ENCODE measurements around the gene TLX1.

TLX1 gene

DNA sequence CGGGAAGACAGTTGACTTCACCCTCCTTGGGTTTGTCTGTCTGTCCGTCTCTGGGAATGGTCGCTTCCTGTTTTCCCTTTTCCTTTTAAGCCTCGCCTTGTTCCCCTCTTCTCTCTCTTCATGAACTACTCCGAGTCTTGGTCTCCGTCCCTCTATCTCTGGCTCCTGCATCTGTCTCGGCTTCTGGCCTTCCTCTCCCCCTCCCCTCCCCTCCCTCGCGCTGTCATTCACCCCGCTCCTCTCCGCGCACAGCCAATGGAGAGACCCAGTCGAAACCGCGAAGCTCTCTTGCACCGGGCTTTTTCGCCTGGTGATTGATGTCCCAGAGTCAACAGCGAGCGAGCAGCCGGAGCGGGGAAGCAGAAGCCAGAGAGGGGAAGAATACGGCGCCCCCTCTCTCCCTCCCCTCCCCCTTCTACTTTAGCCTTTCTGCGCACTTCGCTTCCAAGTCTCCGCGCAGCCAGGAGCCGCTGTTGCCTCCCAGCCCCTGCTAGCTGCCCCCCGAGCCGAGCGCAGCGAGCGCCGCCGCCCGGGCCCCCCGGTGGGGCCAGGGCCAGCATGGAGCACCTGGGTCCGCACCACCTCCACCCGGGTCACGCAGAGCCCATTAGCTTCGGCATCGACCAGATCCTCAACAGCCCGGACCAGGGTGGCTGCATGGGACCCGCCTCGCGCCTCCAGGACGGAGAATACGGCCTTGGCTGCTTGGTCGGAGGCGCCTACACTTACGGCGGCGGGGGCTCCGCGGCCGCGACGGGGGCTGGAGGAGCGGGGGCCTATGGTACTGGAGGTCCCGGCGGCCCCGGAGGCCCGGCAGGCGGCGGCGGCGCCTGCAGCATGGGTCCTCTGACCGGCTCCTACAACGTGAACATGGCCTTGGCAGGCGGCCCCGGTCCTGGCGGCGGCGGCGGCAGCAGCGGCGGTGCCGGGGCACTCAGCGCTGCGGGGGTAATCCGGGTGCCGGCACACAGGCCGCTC lies at the start of gene TLX1:
Gene TLX1 (plus strand): TSS at position 317 of the 978 bp plus-strand sequence. CDS start 242 bp downstream, at position 559.
- no peak for DNase-seq

DNA sequence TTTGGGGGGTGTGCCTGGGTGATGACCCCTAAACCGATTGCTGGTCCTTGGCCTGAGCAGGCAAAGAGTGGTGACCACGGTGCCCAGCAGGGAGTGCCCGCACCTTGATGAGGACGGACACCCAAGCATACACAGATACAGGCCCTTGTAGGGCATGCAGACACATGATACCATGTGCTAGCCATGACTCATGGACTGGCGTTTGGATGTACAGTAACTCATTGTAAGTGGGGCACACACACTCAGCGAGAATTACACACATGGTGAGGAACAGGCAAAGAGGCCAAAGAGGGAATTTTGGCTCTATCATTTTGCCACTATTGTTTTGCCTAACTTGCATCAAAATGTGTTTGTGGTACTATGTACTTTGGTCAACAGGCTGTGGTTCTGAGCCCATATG lies 45.3 kb upstream of the TLX1 start:
- no peak for DNase-seq

DNA sequence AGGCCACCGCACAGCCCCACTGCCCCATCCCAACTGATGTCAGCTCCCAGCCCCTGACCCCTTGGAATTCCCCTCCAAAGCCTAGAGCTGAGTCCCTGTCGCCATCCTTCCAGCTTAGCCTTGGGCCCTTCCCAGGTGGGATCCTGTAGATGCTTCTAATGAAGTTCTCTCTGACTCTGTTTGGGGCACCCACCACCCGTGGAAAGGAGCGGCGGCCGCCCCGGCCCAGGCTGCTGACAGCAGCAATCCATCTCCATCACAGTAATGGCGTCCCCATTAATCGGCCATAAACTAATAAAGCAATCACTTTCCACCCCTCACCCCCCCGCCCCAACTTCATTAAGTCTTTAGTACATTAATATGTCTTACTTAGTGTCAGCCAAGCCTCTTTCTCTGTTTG lies 43.7 kb upstream of the TLX1 start:
- no peak for DNase-seq

DNA sequence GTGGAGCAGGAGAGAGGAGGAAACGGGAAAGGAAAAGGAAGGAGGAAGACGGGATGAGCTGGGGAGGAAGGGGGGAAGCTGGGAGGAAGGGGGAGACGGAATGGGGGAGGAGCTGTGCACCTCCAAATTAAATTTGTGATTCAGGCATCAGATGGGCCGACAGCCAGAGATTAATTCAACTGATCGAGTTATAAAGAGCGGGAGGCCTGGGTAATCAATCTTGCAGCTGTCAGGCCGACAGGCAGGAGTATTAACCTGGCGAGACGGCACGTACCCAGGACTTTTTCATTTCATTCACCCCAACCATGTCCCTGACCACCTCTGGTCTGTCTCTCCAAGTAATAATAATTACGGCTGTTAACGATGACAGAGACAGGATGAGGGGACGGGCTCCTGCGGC lies 43.1 kb upstream of the TLX1 start:
- no peak for DNase-seq

DNA sequence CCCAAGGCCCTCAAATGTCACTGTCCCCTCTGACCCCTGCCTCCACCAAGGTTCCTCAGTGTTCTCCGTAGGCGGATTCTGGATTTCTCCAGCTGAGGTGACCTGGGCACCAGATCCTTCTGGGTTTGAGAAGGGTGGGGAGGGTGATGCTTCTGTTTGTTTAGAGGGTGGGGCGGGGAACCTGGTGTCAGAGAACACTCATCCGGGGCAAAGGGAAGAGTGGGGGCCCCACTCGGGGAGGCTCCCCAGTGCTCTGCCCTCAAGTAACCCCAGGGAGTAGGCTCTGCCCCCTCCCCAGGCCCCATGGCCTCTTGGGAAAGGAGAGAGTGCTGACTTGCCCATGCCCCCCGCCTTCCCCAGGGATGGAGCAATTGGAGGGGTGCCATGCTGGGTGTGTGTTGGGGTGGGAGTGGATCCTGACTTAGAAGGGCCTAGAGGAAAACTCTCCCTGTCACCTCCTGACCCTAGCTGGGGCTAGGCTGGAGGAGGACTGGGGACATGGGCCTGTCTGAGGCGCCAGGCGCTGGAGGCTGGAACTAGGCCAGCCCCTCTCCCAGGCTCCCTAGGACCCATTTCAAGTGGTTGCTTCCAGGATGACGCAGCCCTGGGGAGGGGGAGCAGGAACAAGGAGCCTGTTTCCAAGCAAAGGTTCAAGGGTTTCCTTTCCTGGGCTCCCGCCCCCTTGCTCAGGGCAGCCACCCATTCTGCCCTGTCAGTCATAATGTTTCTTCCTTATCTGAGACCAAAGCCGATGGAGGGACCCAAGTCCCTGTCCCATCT lies 41.4 kb upstream of the TLX1 start:
- DNase-seq: no peak

DNA sequence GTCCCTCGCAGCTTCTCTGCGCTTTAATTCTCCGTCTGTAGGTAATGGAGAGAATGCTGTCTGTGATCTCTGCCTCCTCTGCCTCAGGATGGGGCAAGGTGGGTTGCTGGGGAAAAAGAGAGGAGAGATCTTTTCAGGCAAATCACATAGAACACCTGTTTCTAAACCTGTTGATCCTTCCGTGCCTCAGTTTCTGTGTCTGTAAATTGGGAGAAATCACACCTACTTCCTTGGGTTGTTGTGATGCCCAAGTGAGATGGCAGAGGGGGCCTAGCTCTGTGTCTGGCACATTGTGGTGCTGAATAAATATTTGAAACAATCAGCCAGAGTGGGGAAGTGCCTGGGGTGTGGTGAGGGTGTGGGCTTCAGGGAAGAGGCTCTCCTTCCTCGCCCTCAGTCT lies 40.5 kb upstream of the TLX1 start:
- no peak for DNase-seq

DNA sequence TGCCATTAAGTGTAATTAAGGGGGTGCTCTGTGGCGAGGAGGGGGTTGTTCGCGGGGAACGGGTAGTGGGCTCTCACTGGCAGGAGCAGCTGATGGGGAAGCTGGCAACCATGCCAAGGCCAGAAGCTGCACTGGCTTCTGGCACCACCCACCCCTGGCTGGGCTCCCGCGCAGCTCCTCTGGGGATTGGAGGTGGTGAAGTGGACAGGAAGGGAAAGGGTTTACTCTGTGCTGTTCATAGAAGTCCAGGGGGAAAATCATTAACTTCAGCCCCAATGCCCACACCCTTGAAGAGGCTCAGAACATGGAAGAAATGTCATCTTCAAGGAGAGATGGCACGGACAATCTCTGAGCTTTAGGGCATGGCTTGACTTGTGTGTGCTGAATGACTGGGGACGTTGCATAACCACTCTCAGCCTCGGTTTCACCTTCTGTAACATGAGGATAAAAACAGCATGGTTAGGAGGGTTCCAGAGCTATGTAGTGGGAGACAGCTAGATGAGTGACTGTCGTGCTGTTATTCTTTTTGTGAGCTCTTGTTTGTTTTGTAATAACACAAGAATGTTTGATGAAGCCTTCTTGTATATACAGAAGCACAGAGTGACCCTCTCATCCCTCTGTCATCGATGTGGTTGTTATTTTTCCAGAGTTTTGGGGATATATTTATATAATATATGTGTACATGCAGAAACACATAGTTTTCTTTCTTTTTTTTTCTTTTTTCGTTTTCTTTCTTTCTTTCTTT lies 39.4 kb upstream of the TLX1 start:
- DNase-seq: no peak

DNA sequence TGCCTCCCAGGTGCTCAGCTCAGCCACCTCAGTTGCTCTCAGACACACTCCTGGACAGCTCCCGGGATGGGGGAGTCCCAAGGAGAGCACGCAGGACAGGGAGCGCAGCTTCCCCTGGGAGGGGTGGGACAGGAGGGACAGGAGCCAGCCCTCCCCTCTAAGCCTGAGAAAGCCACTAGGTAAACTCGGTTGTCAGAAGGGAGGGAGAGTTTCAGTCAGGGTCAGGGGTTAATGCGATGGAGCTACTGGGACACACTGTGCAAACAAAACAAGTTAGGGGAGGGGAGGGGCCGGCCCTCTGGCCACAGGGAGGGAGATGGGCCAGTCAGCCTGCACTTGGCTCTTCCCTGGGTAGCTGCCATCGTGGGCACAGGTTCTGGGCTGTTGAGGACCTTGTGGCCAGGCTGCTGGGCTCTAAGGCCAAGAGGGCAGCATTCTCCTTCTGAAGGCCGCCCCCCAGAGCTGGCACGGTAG lies 38.2 kb upstream of the TLX1 start:
- DNase-seq: no peak

DNA sequence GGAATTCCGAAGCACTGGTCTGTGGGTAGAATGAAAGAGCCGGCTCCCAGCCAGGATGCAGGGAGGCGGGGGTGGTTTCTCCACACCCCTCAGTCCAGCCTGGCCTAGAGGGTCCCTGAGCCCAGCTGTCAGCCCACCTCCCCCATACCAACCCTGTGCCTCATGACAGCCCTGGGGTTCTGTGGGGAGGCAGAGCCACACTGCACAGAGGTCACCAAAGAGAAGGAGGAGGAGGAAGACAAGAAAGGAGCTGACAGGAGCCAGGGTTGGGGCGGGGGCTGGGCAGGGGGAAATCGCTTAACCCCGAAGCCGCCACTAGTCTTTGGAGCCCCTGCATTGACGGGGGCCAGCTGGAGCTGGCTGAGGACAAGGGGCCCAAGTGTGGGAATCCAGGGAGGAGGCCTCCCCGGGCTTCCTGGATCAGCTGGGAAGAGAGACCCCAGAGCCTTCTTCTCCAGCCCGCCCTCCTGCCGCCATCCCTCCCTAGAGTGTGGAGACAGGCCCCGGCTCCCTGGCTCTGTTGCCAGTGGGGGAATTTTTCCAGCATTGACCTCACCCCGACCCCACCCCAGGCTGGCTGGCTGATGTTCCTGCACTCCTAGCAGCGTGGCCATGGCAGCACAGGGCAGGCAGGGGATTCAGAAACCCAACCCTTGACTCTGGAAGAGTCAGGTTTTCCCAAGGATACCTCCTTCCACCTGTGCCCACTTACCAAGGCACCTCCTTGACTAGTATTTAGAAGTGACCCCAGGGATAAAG lies 36.8 kb upstream of the TLX1 start:
- DNase-seq: no peak

DNA sequence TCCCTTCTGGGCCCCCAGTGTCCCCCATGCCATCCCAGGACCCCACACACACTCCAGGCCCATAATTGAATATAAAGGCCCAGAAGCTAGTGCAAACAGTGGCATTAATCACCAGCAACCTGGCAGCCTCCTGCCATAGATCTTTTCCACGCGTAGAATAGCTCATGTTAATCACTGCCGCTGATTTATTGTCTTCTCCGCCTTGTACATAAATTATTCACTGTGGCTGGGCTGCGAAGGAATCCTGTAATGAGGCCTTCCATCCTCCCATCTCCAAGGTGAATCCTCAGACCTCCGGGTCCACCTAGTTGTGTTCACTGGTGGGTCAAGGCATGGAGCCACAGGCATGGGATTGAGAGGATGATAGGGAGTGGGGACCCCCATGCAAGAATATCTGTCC lies 36.1 kb upstream of the TLX1 start:
- DNase-seq: no peak

DNA sequence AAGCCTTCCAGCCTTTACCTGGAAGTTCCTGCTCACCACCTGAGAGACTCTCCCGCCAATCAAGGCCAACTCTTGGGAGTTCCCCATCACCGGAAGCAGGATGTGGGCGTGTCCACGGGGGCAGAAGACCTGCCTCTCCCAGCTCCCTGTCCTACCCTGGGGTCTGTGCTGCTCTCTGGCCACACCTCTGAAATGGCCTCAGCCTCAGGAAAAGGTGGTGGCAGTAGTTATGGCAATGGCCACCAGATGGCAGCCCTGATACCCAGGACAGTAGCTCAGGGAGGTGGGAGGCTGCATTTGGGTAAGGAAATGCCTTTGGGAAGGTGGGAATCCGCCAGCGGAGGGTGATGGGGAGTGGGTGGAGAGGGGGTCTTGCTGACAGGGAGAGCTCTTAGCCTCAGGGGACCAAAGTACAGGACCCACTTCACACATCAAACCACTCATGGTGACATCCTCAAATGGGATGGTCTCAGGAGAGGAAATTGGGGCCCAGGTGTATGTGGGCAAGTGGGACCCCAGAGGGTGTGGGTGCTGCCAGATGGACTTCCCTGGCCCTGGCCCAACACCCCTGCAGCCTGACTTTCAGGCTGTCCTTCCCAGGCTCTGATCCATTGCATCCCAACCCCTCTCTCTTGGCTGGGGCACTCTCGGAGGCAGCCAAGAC lies 35.4 kb upstream of the TLX1 start:
- no peak for DNase-seq

DNA sequence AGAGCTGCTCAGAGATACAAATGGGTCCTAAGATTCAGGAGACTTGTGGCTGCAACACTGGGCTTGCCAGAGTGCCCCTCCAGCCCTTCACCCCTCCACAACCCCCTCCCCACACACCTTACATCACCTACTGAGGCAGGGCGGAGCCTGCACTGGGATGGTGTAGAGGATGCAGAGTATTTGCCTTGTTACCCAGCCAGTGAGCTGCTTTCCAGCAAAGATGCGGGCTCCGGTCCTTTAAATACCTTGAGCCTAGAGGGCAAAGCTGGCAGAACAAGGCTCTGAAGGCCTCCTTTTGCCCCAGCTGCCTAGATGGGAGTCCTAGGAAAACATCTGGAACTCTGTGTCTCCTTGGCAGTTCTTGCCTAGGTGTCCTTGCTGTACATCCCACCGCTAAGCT lies 34.7 kb upstream of the TLX1 start:
- DNase-seq: no peak

DNA sequence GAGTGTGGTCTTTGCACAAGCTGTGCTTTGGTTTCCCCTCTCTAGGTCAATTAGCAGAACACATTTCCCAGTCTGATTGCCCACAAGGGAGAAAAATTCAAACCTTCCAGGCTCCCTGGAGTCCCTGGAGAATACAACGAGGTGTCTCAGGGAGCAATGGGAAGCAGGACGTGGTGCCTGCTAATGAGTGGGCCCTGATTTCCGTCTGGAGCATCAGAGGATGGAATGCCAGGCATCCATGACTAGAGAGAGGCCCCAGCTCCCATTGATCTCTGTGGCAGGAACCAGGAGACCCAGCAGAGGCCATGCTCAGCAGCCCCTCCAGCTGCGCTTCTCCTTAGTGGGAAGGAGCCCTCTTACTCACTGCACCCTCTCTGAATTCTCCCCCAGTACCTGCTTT lies 33.2 kb upstream of the TLX1 start:
- DNase-seq: no peak

DNA sequence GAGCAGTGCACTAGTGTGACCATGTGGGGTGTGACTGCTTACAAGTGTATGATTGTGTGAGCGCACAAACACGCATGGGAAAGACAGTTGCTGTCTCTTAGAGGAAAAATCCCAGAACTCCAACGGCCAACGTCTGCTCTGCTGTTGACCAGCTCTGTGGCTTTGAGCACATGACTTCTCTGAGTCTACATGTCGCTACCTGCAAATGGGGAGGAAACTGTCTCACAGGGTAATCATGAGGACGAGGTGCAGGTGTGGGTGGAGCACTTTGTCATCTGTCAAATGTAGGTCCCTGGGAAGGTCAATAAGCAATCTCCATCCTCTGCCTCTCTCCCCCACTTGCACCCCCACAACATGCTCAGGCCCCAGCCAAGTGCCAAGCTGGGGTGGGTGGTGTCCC lies 31.2 kb upstream of the TLX1 start:
- no peak for DNase-seq

DNA sequence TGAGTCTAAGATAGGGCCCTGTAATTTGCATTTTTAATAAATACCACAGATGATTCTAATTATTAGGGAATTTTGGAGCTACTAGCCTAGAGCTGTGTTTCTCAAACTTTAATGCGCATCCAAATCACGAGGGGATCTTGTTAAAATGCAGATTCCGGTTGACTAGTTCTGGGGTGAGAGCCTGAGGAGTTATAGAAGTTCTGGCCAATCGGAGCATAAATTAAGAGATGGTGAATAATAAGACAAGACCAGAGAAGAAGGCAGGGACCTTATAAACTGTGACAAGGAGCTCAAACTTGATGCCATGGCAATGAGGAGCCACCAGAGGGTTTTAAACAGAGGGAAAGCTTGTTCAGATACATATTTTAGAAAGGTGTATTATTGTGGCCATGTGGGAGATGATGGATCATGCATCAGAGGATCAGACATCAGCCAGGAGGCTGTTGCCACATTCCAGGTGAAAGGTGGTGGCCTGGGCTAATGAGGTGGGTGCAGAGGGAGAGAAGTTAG lies 29.7 kb upstream of the TLX1 start:
- no peak for DNase-seq

DNA sequence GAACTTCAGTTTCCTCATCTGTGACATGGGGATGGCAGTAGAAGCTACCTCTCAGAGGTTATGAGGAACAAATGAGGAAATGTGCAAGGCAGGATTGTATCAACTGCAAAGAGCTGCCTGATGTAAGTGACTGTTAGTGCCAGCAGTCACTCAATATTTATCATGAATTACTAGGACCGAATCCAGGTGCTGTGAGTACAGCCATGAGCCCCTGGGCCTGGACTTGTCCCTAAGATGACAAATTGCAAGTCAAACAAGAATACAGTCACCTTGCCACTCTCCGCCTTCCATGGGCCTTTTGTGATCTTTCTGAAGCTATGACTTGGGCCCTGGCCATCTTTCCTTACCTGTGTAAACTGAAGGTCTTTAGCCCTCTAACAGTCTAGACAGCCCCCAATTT lies 27.7 kb upstream of the TLX1 start:
- DNase-seq: no peak

DNA sequence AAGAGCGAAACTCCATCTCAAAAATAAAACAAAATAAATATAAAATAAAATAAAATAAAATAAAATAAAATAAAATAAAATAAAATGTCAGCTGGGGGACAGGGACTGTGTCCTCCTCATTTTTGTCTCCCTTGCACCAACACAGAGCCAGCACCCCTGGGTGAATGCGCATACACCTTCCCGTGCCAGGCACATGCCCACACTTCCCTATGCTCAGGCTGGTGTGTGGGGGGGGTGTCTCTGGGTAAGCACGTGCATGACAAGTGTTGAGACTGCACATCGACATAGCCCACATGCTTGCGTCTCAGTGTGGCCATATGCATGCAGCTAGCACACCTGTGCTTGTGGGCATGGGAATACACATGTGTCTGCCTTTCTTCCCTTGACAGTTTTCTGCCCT lies 24.7 kb upstream of the TLX1 start:
- no peak for DNase-seq

DNA sequence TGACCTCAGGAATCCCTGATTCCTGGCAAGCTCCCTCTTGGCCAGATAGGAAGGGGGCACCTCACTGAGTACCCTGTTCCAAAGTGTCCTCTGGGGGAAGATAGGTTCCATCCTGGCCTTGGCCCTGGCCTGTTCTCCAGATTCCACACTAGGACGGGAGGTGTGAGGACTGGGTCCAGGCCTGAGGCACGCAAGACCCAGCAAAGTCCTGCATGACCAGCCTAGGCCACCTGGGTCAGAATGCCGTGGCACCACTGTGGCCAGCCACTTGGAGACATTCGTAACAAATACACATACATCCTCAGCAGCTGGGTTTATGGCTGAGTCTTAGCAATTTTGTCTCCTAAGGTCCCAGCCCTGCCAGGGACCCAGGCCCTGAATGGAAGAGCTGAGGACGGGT lies 23.3 kb upstream of the TLX1 start:
- no peak for DNase-seq

DNA sequence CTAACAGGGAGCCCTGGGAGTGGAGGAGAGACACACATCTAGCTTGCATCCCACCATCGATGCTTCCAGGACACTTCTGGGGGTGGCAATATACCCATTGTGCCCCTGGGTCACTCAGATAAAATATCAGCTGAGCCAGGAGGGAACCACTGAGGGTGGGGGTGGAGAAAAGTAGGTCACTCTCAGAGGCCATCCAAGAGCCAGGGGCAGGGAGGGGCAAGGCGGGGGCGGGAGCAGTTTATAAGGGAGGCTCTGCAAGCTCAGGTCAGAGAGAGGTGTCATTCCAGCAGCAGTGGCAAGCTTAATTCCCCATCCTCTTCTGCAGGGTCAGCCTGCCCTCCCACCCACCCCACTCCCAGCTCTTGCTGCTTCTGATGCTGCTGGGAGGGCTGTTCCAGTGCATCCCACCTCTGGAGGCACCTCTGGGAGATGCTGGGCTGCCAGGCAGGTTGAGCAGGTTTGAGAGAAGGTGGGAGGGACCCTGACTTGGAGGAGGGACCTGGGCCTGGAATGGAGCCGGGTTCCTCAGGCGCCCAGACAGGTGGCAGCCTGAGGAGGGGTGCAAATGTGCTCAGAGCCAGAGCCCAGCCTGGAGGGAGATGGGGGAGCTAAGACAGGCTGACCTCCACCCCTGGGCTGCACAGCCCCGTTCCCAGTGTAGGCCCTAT lies 20.1 kb upstream of the TLX1 start:
- no peak for DNase-seq

DNA sequence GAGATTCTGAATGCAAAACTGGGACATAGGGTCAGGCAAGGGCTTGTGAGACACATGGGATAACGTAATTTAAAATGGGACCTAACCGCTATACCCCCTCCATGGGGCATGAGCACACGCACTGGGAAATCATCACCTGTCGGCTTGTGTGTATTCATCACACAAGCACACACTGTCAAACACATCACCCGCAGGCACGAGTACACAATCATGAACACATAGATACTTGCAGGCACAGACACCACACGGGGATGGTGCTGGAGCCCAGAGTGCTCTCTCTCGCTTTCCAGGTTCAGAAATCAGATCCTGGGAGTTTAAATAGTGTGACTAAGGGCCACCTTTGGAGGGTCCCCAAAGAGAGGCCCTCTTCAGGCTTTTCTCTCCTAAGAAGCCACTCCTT lies 19.6 kb upstream of the TLX1 start:
- no peak for DNase-seq
